Measurements from ENCODE around the gene HACD2.

Gene HACD2

GRCh38 chr3:123505820-123506219, 79.0 kb downstream of the HACD2 start:
- no peak overlapping the region for H3K4me2 ChIP-seq (ENCODE audit: low read length, poor library complexity, severe bottlenecking)
- H3K18ac ChIP-seq (ENCODE audit: low read depth in 1 of 2, low read length in 2 of 2), result no peak overlapping the region
- H3K36me3 ChIP-seq (ENCODE audit: control insufficient read depth in 1 of 2, insufficient read depth in 2 of 2, low read depth in 1 of 2, low read length in 2 of 2), result peaks cover 0 to 7% of the 10 kb centered on the region in 2 experiments
- H2BK15ac ChIP-seq (ENCODE audit: low read depth, poor library complexity, severe bottlenecking), result no peak overlapping the region
- H2AK5ac ChIP-seq (ENCODE audit: low read length, severe bottlenecking), result no peak overlapping the region
- no peak overlapping the region for H2BK120ac ChIP-seq (ENCODE audit: low read depth, low read length)
- no peaks in the 10 kb centered on the region for H3K9me3 ChIP-seq (ENCODE audit: control insufficient read depth, low read length)
- peaks cover 9% of the 10 kb centered on the region for H3K79me1 ChIP-seq (replicated peaks; ENCODE audit: low read length, poor library complexity, severe bottlenecking)
- no peak overlapping the region for H3K23ac ChIP-seq (ENCODE audit: low read length in 2 of 2)
- WGBS, result 98% methylated on average over 4 of the region's 6 CpGs
- H2AFZ ChIP-seq (ENCODE audit: low read depth, low read length), result no peak overlapping the region
- H2BK12ac ChIP-seq (ENCODE audit: low read length in 2 of 2), result no peak overlapping the region
- no peak overlapping the region for H3K4ac ChIP-seq (ENCODE audit: low read depth in 1 of 2, low read length in 2 of 2)
- no peak overlapping the region for H4K91ac ChIP-seq (ENCODE audit: low read length)
- no peaks in the 10 kb centered on the region for H3K27me3 ChIP-seq (ENCODE audit: control insufficient read depth in 1 of 2, insufficient read depth in 1 of 2, low read length in 2 of 2)
- DNase-seq, result no peak
- no peaks in the 10 kb centered on the region for H3K4me1 ChIP-seq (ENCODE audit: control insufficient read depth, insufficient read depth, low read depth, low read length)
- H2BK5ac ChIP-seq (ENCODE audit: low read depth, low read length, poor library complexity, severe bottlenecking), result no peak overlapping the region
- H3K27ac ChIP-seq (ENCODE audit: low read length, poor library complexity, severe bottlenecking), result no peak overlapping the region
- no peak overlapping the region for H4K8ac ChIP-seq (ENCODE audit: low read length)
- H3K4me3 ChIP-seq (ENCODE audit: insufficient read depth in 1 of 2, low read depth in 1 of 2, low read length in 2 of 2), result no peak overlapping the region
- H3K14ac ChIP-seq (ENCODE audit: low read length in 2 of 2), result no peak overlapping the region
- H3K9ac ChIP-seq (ENCODE audit: low read length), result no peak overlapping the region

GRCh38 chr3:123503203-123503602, 81.7 kb downstream of the HACD2 start:
- Histone ChIP-seq H3K36me3 (ENCODE audit: control insufficient read depth in 1 of 2, insufficient read depth in 2 of 2, low read depth in 1 of 2, low read length in 2 of 2) (peaks cover 5 to 13% of the 10 kb centered on the region in 2 experiments), H2AK5ac (ENCODE audit: low read length, severe bottlenecking) (no peak overlapping the region), H3K18ac (ENCODE audit: low read depth in 1 of 2, low read length in 2 of 2) (no peak overlapping the region), H2BK120ac (ENCODE audit: low read depth, low read length) (no peak overlapping the region), H2AFZ (ENCODE audit: low read depth, low read length) (no peak overlapping the region), H3K4me2 (ENCODE audit: low read length, poor library complexity, severe bottlenecking) (no peak overlapping the region), H3K9me3 (ENCODE audit: control insufficient read depth, low read length) (no peaks in the 10 kb centered on the region), H3K27ac (ENCODE audit: low read length, poor library complexity, severe bottlenecking) (no peak overlapping the region), H3K23ac (ENCODE audit: low read length in 2 of 2) (no peak overlapping the region), H3K14ac (ENCODE audit: low read length in 2 of 2) (no peak overlapping the region), H3K4me3 (ENCODE audit: insufficient read depth in 1 of 2, low read depth in 1 of 2, low read length in 2 of 2) (no peak overlapping the region), H3K4ac (ENCODE audit: low read depth in 1 of 2, low read length in 2 of 2) (no peak overlapping the region), H2BK12ac (ENCODE audit: low read length in 2 of 2) (no peak overlapping the region), H3K27me3 (ENCODE audit: control insufficient read depth in 1 of 2, insufficient read depth in 1 of 2, low read length in 2 of 2) (no peaks in the 10 kb centered on the region), H4K8ac (ENCODE audit: low read length) (no peak overlapping the region), H3K79me1 (replicated peaks; ENCODE audit: low read length, poor library complexity, severe bottlenecking) (peaks cover 8% of the 10 kb centered on the region), H2BK5ac (ENCODE audit: low read depth, low read length, poor library complexity, severe bottlenecking) (no peak overlapping the region), H3K4me1 (ENCODE audit: control insufficient read depth, insufficient read depth, low read depth, low read length) (no peaks in the 10 kb centered on the region), H2BK15ac (ENCODE audit: low read depth, poor library complexity, severe bottlenecking) (no peak overlapping the region), H4K91ac (ENCODE audit: low read length) (no peak overlapping the region), H3K9ac (ENCODE audit: low read length) (no peak overlapping the region)
- 95% methylated on average over 3 of the region's 3 CpGs for WGBS
- DNase-seq, result no peak

- H3K27me3 ChIP-seq (ENCODE audit: control insufficient read depth in 1 of 2, insufficient read depth in 1 of 2, low read length in 2 of 2), result no peaks in the 10 kb centered on the region
- no peaks in the 10 kb centered on the region for H3K4me1 ChIP-seq (ENCODE audit: control insufficient read depth, insufficient read depth, low read depth, low read length)
- WGBS, result 88% methylated on average over 3 of the region's 3 CpGs
- H3K4ac ChIP-seq (ENCODE audit: low read depth in 1 of 2, low read length in 2 of 2), result no peak overlapping the region
- no peak overlapping the region for H3K4me3 ChIP-seq (ENCODE audit: insufficient read depth in 1 of 2, low read depth in 1 of 2, low read length in 2 of 2)
- H2AK5ac ChIP-seq (ENCODE audit: low read length, severe bottlenecking), result no peak overlapping the region
- H2BK5ac ChIP-seq (ENCODE audit: low read depth, low read length, poor library complexity, severe bottlenecking), result no peak overlapping the region
- no peak overlapping the region for H2BK15ac ChIP-seq (ENCODE audit: low read depth, poor library complexity, severe bottlenecking)
- no peak overlapping the region for H3K9ac ChIP-seq (ENCODE audit: low read length)
- H2BK120ac ChIP-seq (ENCODE audit: low read depth, low read length), result no peak overlapping the region
- no peak overlapping the region for H3K27ac ChIP-seq (ENCODE audit: low read length, poor library complexity, severe bottlenecking)
- no peak overlapping the region for H2BK12ac ChIP-seq (ENCODE audit: low read length in 2 of 2)
- no peak overlapping the region for H3K18ac ChIP-seq (ENCODE audit: low read depth in 1 of 2, low read length in 2 of 2)
- peaks cover 23 to 28% of the 10 kb centered on the region in 2 experiments for H3K36me3 ChIP-seq (ENCODE audit: control insufficient read depth in 1 of 2, insufficient read depth in 2 of 2, low read depth in 1 of 2, low read length in 2 of 2)
- no peak overlapping the region for H3K23ac ChIP-seq (ENCODE audit: low read length in 2 of 2)
- no peaks in the 10 kb centered on the region for H3K79me1 ChIP-seq (replicated peaks; ENCODE audit: low read length, poor library complexity, severe bottlenecking)
- H2AFZ ChIP-seq (ENCODE audit: low read depth, low read length), result no peak overlapping the region
- no peak overlapping the region for H3K14ac ChIP-seq (ENCODE audit: low read length in 2 of 2)
- H4K8ac ChIP-seq (ENCODE audit: low read length), result no peak overlapping the region
- DNase-seq, result peak; percentile 43
- no peaks in the 10 kb centered on the region for H3K9me3 ChIP-seq (ENCODE audit: control insufficient read depth, low read length)
- H3K4me2 ChIP-seq (ENCODE audit: low read length, poor library complexity, severe bottlenecking), result no peak overlapping the region
- no peak overlapping the region for H4K91ac ChIP-seq (ENCODE audit: low read length)
These were observed 85.5 kb downstream of the HACD2 start for GRCh38 chr3:123499322-123499721.

- no peak for DNase-seq
- Histone ChIP-seq H2BK120ac (ENCODE audit: low read depth, low read length) (no peak overlapping the region), H3K4me3 (ENCODE audit: insufficient read depth in 1 of 2, low read depth in 1 of 2, low read length in 2 of 2) (no peak overlapping the region), H2BK12ac (ENCODE audit: low read length in 2 of 2) (no peak overlapping the region), H4K8ac (ENCODE audit: low read length) (no peak overlapping the region), H2BK15ac (ENCODE audit: low read depth, poor library complexity, severe bottlenecking) (no peak overlapping the region), H4K91ac (ENCODE audit: low read length) (no peak overlapping the region), H3K9me3 (ENCODE audit: control insufficient read depth, low read length) (no peaks in the 10 kb centered on the region), H3K18ac (ENCODE audit: low read depth in 1 of 2, low read length in 2 of 2) (no peak overlapping the region), H3K23ac (ENCODE audit: low read length in 2 of 2) (no peak overlapping the region), H3K36me3 (ENCODE audit: control insufficient read depth in 1 of 2, insufficient read depth in 2 of 2, low read depth in 1 of 2, low read length in 2 of 2) (peaks cover 23 to 34% of the 10 kb centered on the region in 2 experiments), H3K4me1 (ENCODE audit: control insufficient read depth, insufficient read depth, low read depth, low read length) (no peaks in the 10 kb centered on the region), H3K4me2 (ENCODE audit: low read length, poor library complexity, severe bottlenecking) (no peak overlapping the region), H2AFZ (ENCODE audit: low read depth, low read length) (no peak overlapping the region), H3K4ac (ENCODE audit: low read depth in 1 of 2, low read length in 2 of 2) (no peak overlapping the region), H3K9ac (ENCODE audit: low read length) (no peak overlapping the region), H2BK5ac (ENCODE audit: low read depth, low read length, poor library complexity, severe bottlenecking) (no peak overlapping the region), H3K79me1 (replicated peaks; ENCODE audit: low read length, poor library complexity, severe bottlenecking) (no peaks in the 10 kb centered on the region), H2AK5ac (ENCODE audit: low read length, severe bottlenecking) (no peak overlapping the region), H3K14ac (ENCODE audit: low read length in 2 of 2) (no peak overlapping the region), H3K27ac (ENCODE audit: low read length, poor library complexity, severe bottlenecking) (no peak overlapping the region), H3K27me3 (ENCODE audit: control insufficient read depth in 1 of 2, insufficient read depth in 1 of 2, low read length in 2 of 2) (no peaks in the 10 kb centered on the region)
- WGBS, result 94% methylated on average over 2 of the region's 3 CpGs
These were observed 86.1 kb downstream of the HACD2 start for GRCh38 chr3:123498761-123499160.

Measured in mesenchymal stem cell (in vitro differentiated cells and primary cell).